Gastroesophageal sphincter (tissue), 4 donors: Measurements from ENCODE around the gene PARD3B. TPM values are rescaled to one million over a fixed set of nuclear protein-coding genes. Genes with fewer than 3 reads are reported as not detected.

Experiments used
- ATAC-seq: fragments of 150-250 bp; one replicate; pipeline ENCODE4 v1.9.1; 2016; ENCODE audit warnings: mild to moderate bottlenecking, moderate library complexity
- H3K27ac ChIP-seq, 4 donors: fragments of 200-600 bp; sonication (generic) in 3 of 4; 1 replicate in 3 of 4; 2 replicates in 1 of 4; pipeline ENCODE4 v1.5.1; 2016 to 2019
- H3K27me3 ChIP-seq: fragments of 200-600 bp; sonication (generic); one replicate; pipeline ENCODE4 v1.5.1; 2019
- H3K36me3 ChIP-seq, 2 donors: fragments of 200-600 bp; sonication (generic); one replicate each; pipeline ENCODE4 v1.5.1; 2019; ENCODE audit warnings: control low read depth in 1 of 2
- H3K4me1 ChIP-seq, 3 donors: fragments of 200-600 bp; sonication (generic); 1 replicate in 2 of 3; 2 replicates in 1 of 3; pipeline ENCODE4 v1.5.1; 2016 to 2019; ENCODE audit warnings: control low read depth in 2 of 3
- H3K4me3 ChIP-seq, 2 donors: fragments of 200-600 bp; sonication (generic); one replicate each; pipeline ENCODE4 v1.5.1; 2019; ENCODE audit warnings: mild to moderate bottlenecking in 1 of 2, moderate library complexity in 1 of 2
- H3K9me3 ChIP-seq, 3 donors: fragments of 200-600 bp; sonication (generic); one replicate each; pipeline ENCODE4 v1.5.1; 2017 to 2019; ENCODE audit warnings: control low read depth in 2 of 3
- EP300 ChIP-seq: sonication (generic); formaldehyde crosslinking; IDR thresholded peaks from one replicate; pipeline ENCODE4 v1.6.1; 2017; ENCODE audit warnings: antibody characterized with exemption, mild to moderate bottlenecking
- POLR2A ChIP-seq, 2 donors: fragments of 450-650 bp; IDR thresholded peaks; one replicate each; pipeline ENCODE4 v1.6.1; 2017; ENCODE audit warnings: antibody characterized with exemption in 2 of 2, mild to moderate bottlenecking in 2 of 2, moderate library complexity in 1 of 2
- POLR2AphosphoS5 ChIP-seq: sonication (generic); formaldehyde crosslinking; IDR thresholded peaks from one replicate; pipeline ENCODE4 v1.6.1; 2017; ENCODE audit warnings: antibody characterized with exemption
- WGBS, 2 donors: methylation state at CpG; one replicate each; pipeline ENCODE4 v1.1.5; 2018; ENCODE audit warnings: low coverage in 1 of 2; 5-methylcytosine and 5-hydroxymethylcytosine counted together
- total RNA-seq, 4 donors: library from RNA; depleted of rRNA; stranded (reverse); fragments of >200 nt; gene quantifications; one replicate each; pipeline ENCODE4 v1.1.0, GENCODE V29; 2016
- TF ChIP-seq, protein P1 (sequence below), 4 experiments: fragments of 200-600 bp in 2 of 4; fragments of 450-650 bp in 2 of 4; sonication (generic) in 1 of 4; IDR thresholded peaks; one replicate each; pipeline ENCODE4 v1.5.1; 2017 to 2019; ENCODE audit warnings: antibody characterized with exemption in 4 of 4, mild to moderate bottlenecking in 2 of 4, moderate library complexity in 2 of 4

The PARD3B gene
- total RNA-seq, 4 donors from 2014 or later: 29.6 to 42.2 (median 41.0) TPM

DNA sequence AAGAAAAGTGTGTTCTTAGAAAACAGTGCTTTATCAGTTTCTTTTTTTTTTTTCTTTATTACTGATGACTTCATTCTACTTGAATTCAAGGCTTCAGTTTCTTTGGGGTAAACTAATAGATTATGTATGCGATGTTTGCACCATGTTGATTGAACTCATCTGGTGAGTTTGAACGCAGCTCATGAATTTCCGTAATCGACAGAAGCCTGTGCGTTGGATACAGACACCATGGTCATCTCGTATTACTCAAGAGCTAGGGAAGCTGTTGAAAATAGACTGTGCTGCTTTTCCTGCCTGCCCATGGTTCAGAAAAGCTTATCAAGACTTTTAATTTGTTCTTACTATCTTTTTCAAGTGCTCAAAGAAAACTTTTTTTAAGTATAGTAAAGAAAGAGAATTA, 951.5 kb downstream of the PARD3B start:
- TF ChIP-seq, protein P1, sequence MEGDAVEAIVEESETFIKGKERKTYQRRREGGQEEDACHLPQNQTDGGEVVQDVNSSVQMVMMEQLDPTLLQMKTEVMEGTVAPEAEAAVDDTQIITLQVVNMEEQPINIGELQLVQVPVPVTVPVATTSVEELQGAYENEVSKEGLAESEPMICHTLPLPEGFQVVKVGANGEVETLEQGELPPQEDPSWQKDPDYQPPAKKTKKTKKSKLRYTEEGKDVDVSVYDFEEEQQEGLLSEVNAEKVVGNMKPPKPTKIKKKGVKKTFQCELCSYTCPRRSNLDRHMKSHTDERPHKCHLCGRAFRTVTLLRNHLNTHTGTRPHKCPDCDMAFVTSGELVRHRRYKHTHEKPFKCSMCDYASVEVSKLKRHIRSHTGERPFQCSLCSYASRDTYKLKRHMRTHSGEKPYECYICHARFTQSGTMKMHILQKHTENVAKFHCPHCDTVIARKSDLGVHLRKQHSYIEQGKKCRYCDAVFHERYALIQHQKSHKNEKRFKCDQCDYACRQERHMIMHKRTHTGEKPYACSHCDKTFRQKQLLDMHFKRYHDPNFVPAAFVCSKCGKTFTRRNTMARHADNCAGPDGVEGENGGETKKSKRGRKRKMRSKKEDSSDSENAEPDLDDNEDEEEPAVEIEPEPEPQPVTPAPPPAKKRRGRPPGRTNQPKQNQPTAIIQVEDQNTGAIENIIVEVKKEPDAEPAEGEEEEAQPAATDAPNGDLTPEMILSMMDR (IDR thresholded peaks at IDR 0.05): no peak
- TF ChIP-seq POLR2A (IDR thresholded peaks at IDR 0.05) (no peak), POLR2AphosphoS5 (no peak), EP300 (no peak)
- ATAC-seq: peak; percentile 50

DNA sequence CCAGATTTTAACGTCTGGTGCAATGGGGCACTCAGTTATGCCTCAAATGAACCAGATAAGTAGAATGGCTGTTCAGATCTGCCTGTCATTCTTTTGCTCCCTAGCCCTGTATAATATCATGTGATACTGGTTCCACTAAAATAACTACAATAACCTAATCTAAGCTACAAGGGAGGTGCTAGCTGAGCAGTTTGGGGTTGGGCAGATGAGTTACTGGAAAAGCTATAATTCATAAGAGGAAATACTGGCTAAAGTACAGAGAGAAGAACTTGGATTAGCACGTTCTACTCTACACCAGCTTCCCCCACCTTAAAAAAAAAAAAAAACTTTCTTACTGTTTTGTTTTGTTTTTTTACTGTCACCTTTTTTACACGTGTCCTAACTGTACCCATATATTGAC, 953.7 kb downstream of the PARD3B start:
- H3K4me3 ChIP-seq: no peak overlapping the region
- no peak for TF ChIP-seq POLR2A (IDR thresholded peaks at IDR 0.05)
- no peak for TF ChIP-seq POLR2AphosphoS5
- WGBS, 2 donors: 84 to 86% methylated on average over 3 of the region's 3 CpGs

More for the DNA sequence above, 951.5 kb downstream of the PARD3B start:
- Histone ChIP-seq H3K27ac (no peak overlapping the region), H3K27me3 (no peaks in the 10 kb centered on the region), H3K36me3 (peaks cover 0 to 22% of the 10 kb centered on the region in 2 donors), H3K9me3 (no peaks in the 10 kb centered on the region), H3K4me3 (no peak overlapping the region), H3K4me1 (no peaks in the 10 kb centered on the region)
- WGBS, 2 donors: 54 to 74% methylated on average over 2 to 6 of the region's 6 CpGs

DNA sequence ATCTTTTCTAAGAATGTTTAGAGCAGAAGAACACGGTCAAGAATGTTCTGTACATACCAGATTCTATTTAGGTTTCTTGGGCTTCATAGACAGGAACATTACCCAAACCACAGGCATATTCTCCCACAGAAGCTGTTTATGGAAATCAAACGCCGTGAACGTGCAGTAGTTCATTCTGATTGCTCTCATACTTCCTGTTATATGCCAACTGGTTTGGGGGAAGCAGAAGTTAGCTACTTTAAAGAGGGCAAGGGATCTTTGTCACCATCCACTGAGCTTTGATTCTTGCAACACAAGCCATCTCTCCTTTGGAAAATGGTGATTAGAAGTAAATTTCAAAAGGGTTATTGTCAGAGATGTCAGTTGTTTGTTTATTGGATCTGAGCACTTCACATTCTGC, 954.8 kb downstream of the PARD3B start:
- Histone ChIP-seq H3K9me3 (no peaks in the 10 kb centered on the region), H3K4me3 (no peak overlapping the region), H3K36me3 (peaks cover 0 to 28% of the 10 kb centered on the region in 2 donors), H3K27me3 (no peaks in the 10 kb centered on the region), H3K27ac (no peak overlapping the region), H3K4me1 (no peaks in the 10 kb centered on the region)
- TF ChIP-seq POLR2A (IDR thresholded peaks at IDR 0.05): no peak
- TF ChIP-seq, protein P1 (IDR thresholded peaks at IDR 0.05): no peak
- no peak for TF ChIP-seq POLR2AphosphoS5
- TF ChIP-seq EP300: no peak
- whole genome bisulfite sequencing, 2 donors: 73 to 76% methylated on average over 4 of the region's 4 CpGs
- no peak for ATAC-seq

More for the DNA sequence above, 953.7 kb downstream of the PARD3B start:
- ATAC-seq: no peak
- Histone ChIP-seq H3K27me3 (no peaks in the 10 kb centered on the region), H3K36me3 (peaks cover 0 to 28% of the 10 kb centered on the region in 2 donors), H3K4me1 (no peaks in the 10 kb centered on the region), H3K27ac (no peak overlapping the region), H3K9me3 (no peaks in the 10 kb centered on the region)

DNA sequence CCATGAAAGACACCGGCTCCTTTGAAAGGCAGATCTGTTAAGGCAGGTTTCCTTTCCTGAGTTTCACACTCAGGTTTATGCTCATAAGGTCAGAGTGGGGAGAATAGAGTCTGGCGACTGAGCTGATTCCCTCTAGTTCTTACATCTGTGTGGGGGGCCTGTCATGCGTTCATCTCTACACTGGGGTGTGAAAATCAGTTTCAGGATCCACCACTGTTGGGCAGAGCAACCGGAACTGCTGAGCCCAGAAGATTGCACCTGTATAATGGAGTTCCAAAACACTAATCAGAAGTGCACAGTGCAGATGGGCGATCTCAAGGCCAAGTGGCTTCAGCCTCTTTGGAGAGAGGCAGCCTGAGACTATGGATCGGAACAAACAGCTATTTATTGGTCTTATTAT, 955.7 kb downstream of the PARD3B start:
- TF ChIP-seq EP300: no peak
- TF ChIP-seq, protein P1 (IDR thresholded peaks at IDR 0.05): no peak
- no peak for TF ChIP-seq POLR2AphosphoS5
- no peak for TF ChIP-seq POLR2A (IDR thresholded peaks at IDR 0.05)
- Histone ChIP-seq H3K9me3 (no peaks in the 10 kb centered on the region), H3K4me3 (no peak overlapping the region), H3K36me3 (peaks cover 0 to 28% of the 10 kb centered on the region in 2 donors), H3K4me1 (no peaks in the 10 kb centered on the region), H3K27me3 (no peaks in the 10 kb centered on the region), H3K27ac (no peak overlapping the region)
- 94% methylated on average over 3 of the region's 6 CpGs; no CpG with 5 or more reads in 1 of the 2 donors for WGBS, 2 donors
- ATAC-seq: no peak

DNA sequence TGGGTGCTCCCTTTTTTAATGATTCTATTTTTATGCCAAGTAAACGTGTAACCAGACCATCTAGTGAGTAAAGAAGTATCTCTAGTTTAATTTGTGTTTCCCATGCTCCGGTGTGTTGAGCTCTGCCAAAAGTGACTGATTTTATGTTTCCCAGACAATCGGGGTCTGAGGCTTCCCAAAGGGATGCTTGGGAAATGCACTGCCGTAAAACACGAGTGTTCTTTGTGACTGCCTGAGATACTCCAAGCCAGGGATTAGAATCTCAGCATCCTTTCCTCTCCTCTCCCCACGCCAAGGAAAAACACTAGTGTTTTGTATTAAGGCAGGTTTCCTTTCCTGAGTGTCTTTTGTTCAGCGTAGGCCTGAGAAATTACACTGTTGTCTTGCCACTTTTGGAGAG, 956.6 kb downstream of the PARD3B start:
- Histone ChIP-seq H3K9me3 (no peaks in the 10 kb centered on the region), H3K4me3 (no peak overlapping the region), H3K4me1 (no peaks in the 10 kb centered on the region), H3K27ac (no peak overlapping the region), H3K27me3 (no peaks in the 10 kb centered on the region), H3K36me3 (peaks cover 0 to 28% of the 10 kb centered on the region in 2 donors)
- TF ChIP-seq EP300: no peak
- TF ChIP-seq POLR2AphosphoS5: no peak
- TF ChIP-seq POLR2A (IDR thresholded peaks at IDR 0.05): no peak
- TF ChIP-seq, protein P1 (IDR thresholded peaks at IDR 0.05): no peak
- no peak for ATAC-seq
- 77 to 82% methylated on average over 5 of the region's 7 CpGs for WGBS, 2 donors
